B cell (primary cell): Measurements from ENCODE around the gene UBR1. TPM values are rescaled to one million over a fixed set of nuclear protein-coding genes. Genes with fewer than 3 reads are reported as not detected.
A peak's percentile ranks its signal among the peaks of the same experiment; 100 is the strongest.

Experiments
- ATAC-seq: fragments of 200-7000 bp; cut with Tn5 transposase; one replicate; pipeline ENCODE4 v1.10.0; 2021; ENCODE audit warnings: low read depth, mild to moderate bottlenecking, moderate number of reproducible peaks, moderate library complexity
- CTCF ChIA-PET: fragments of 350-600 bp; sonication (Branson Sonifier 250); formaldehyde crosslinking; loops from one replicate; lab custom pipeline; 2021; ENCODE audit warnings: antibody characterized with exemption, inconsistent platforms; lab: Charles Lee
- POLR2A ChIA-PET: fragments of 350-600 bp; sonication (Branson Sonifier 250); formaldehyde crosslinking; loops from one replicate; lab custom pipeline; 2021; ENCODE audit warnings: antibody characterized with exemption; lab: Charles Lee
- DNase-seq: peaks from one replicate; pipeline ENCODE4 v3.0.0; 2013
- H2AFZ ChIP-seq: 2 replicates; pipeline ENCODE4 v1.6.1; 2012; ENCODE audit warnings: mild to moderate bottlenecking, low read depth, low read length; ENCODE audit not compliant: insufficient read depth, poor library complexity, severe bottlenecking
- H3K27ac ChIP-seq, 2 donors: 1 replicate in 1 of 2; 2 replicates in 1 of 2; pipeline ENCODE4 v1.5.1; 2012 to 2013; ENCODE audit warnings: low read length in 2 of 2, mild to moderate bottlenecking in 2 of 2, moderate library complexity in 1 of 2
- H3K27me3 ChIP-seq, 4 experiments: fragments of 200-600 bp in 1 of 4; sonication (generic) in 1 of 4; replicated peaks in 1 of 4; 1 replicate in 2 of 4; 2 replicates in 2 of 4; pipeline versions ENCODE4 v1.6.1 to v1.7.0; 2013 to 2016; ENCODE audit warnings: low read length in 3 of 4, mild to moderate bottlenecking in 2 of 4, mixed read lengths in 1 of 4, moderate library complexity in 1 of 4; ENCODE audit not compliant: insufficient read depth in 4 of 4, control insufficient read depth in 3 of 4; ENCODE audit errors: control extremely low read depth in 1 of 4
- H3K36me3 ChIP-seq, 2 experiments: replicated peaks in 1 of 2; 1 replicate in 1 of 2; 2 replicates in 1 of 2; pipeline versions ENCODE4 v1.6.1 to v1.7.1; 2013; ENCODE audit warnings: low read length in 1 of 2; ENCODE audit not compliant: insufficient read depth in 2 of 2, control insufficient read depth in 1 of 2; ENCODE audit errors: control extremely low read depth in 1 of 2, extremely low read depth in 1 of 2
- H3K4me1 ChIP-seq, 2 donors: fragments of 200-600 bp in 1 of 2; sonication (generic) in 1 of 2; 1 replicate in 1 of 2; 2 replicates in 1 of 2; pipeline versions ENCODE4 v1.5.1 to v1.6.1; 2013 to 2017; ENCODE audit warnings: low read length in 2 of 2; ENCODE audit not compliant: control insufficient read depth in 2 of 2, insufficient read depth in 2 of 2
- H3K4me2 ChIP-seq: replicated peaks from 2 replicates; pipeline ENCODE3; 2012; ENCODE audit warnings: mild to moderate bottlenecking, low read depth, low read length; ENCODE audit not compliant: poor library complexity, severe bottlenecking
- H3K4me3 ChIP-seq, 5 experiments: fragments of 200-600 bp in 1 of 5; sonication (generic) in 1 of 5; 1 replicate in 3 of 5; 2 replicates in 2 of 5; pipeline versions ENCODE4 v1.5.1 to v1.7.0; 2011 to 2016; ENCODE audit warnings: low read length in 4 of 5, mild to moderate bottlenecking in 4 of 5, low read depth in 2 of 5, control low read depth in 1 of 5, moderate library complexity in 1 of 5; ENCODE audit not compliant: insufficient read depth in 1 of 5; ENCODE audit errors: control extremely low read depth in 1 of 5, extremely low read depth in 1 of 5
- H3K79me2 ChIP-seq: fragments of 200-600 bp; sonication (generic); one replicate; pipeline ENCODE4 v1.6.0; 2016; ENCODE audit warnings: low read length; ENCODE audit not compliant: control insufficient read depth, insufficient read depth
- H3K9ac ChIP-seq: fragments of 200-600 bp; sonication (generic); 2 replicates; pipeline ENCODE4 v1.6.1; 2017; ENCODE audit warnings: mild to moderate bottlenecking, low read length, moderate library complexity
- H3K9me3 ChIP-seq, 3 donors: one replicate each; pipeline versions ENCODE4 v1.6.1 to v1.7.1; 2013; ENCODE audit warnings: low read length in 2 of 3; ENCODE audit not compliant: control insufficient read depth in 2 of 3, insufficient read depth in 1 of 3; ENCODE audit errors: control extremely low read depth in 1 of 3
- H4K20me1 ChIP-seq: 2 replicates; pipeline ENCODE4 v1.6.0; 2012; ENCODE audit warnings: mild to moderate bottlenecking, low read length; ENCODE audit not compliant: insufficient read depth, control insufficient read depth, poor library complexity, severe bottlenecking
- H3K27ac Mint-ChIP-seq: one replicate; pipeline ENCODE4 v1.8.0; 2021; ENCODE audit warnings: mixed read lengths
- H3K27me3 Mint-ChIP-seq: one replicate; pipeline ENCODE4 v1.8.0; 2021; ENCODE audit warnings: mixed read lengths
- H3K4me1 Mint-ChIP-seq: one replicate; pipeline ENCODE4 v1.8.0; 2021; ENCODE audit warnings: mixed read lengths
- H3K4me3 Mint-ChIP-seq: one replicate; pipeline ENCODE4 v1.8.0; 2021; ENCODE audit warnings: mixed read lengths
- H3K9me3 Mint-ChIP-seq: one replicate; pipeline ENCODE4 v1.8.0; 2022; ENCODE audit warnings: mixed read lengths; ENCODE audit not compliant: insufficient read depth
- EZH2 ChIP-seq: IDR thresholded peaks from 2 replicates; pipeline ENCODE4 v1.6.1; 2012; ENCODE audit warnings: borderline replicate concordance, low read depth, mild to moderate bottlenecking, moderate library complexity, low read length; ENCODE audit not compliant: insufficient read depth, poor library complexity, severe bottlenecking
- WGBS: methylation state at CpG from one replicate; pipeline ENCODE4 v1.1.5; 2013; ENCODE audit warnings: missing lambda C conversion rate; ENCODE audit not compliant: insufficient coverage; 5-methylcytosine and 5-hydroxymethylcytosine counted together
- intact Hi-C: fragments of 100-400 bp; cut with micrococcal nuclease; formaldehyde crosslinking; loops from one replicate; pipeline ENCODE4 v1.10.0; 2022
- polyA plus RNA-seq: library from polyadenylated mRNA; depleted of rRNA; stranded (reverse); fragments of >200 nt; gene quantifications from 2 replicates; pipeline ENCODE4 v1.2.3, GENCODE V29; 2012
- total RNA-seq, 2 donors: library from RNA; stranded (reverse); fragments of 120-200 nt in 1 of 2; gene quantifications; 1 replicate in 1 of 2; 2 replicates in 1 of 2; pipeline versions ENCODE4 v1.2.3 to v1.2.4, GENCODE V29; 2013 to 2022
- TF ChIP-seq, protein P1 (sequence below): fragments of 200-600 bp; IDR thresholded peaks from one replicate; pipeline ENCODE4 v1.8.0; 2022; ENCODE audit warnings: antibody characterized with exemption, mild to moderate bottlenecking

UBR1 gene
- total and polyA plus RNA-seq, 2 donors (not counting 1 experiment from before 2014, with no cell fraction given): 9.7 to 66.7 TPM

DNA sequence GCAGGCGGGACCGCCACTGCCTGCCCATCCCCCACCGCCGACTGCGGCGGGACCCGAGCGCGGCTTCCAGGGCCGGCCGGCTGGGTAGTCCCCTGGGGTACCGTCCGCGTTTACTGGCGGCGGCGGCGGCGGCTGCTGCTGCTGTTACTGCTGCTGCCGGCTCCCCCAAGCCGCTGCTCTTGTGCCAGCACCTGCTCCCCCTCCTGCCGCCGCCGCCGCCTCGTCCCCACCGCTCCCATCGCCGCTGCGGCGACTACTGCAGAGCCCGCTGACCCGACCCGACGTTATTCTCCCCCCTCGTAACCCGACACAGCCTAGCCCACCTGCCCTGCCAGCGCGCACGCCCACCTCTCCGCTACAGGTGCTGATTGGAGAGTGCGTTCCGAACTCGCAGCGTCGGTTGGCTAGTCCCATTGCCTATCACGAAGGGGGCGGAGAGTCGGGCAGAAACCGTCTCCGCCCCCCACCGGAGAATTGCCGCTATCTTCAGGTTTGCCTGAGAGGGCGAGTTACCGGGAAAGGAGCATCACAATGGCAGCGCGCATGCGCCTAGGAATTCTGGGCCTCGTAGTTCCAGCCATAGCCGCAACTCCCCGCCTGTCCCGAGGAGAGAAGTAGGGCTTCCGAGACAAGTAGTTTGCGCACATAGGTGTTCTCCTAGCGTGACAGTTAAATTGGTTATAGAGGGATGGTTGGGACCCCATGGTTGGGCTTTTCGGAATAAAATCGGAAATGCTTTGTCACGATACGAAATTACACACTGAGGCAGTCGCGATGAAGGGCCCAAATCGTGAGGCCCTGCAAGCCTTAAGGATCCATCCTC lies 185.1 kb downstream of the UBR1 start, which contains the start of gene TTBK2:
TSS of gene TTBK2 (minus strand) at position 260 of the 823 bp plus-strand sequence. CDS start 42,161 bp downstream, outside the sequence.
- no peak for TF ChIP-seq EZH2
- TF ChIP-seq, protein P1, sequence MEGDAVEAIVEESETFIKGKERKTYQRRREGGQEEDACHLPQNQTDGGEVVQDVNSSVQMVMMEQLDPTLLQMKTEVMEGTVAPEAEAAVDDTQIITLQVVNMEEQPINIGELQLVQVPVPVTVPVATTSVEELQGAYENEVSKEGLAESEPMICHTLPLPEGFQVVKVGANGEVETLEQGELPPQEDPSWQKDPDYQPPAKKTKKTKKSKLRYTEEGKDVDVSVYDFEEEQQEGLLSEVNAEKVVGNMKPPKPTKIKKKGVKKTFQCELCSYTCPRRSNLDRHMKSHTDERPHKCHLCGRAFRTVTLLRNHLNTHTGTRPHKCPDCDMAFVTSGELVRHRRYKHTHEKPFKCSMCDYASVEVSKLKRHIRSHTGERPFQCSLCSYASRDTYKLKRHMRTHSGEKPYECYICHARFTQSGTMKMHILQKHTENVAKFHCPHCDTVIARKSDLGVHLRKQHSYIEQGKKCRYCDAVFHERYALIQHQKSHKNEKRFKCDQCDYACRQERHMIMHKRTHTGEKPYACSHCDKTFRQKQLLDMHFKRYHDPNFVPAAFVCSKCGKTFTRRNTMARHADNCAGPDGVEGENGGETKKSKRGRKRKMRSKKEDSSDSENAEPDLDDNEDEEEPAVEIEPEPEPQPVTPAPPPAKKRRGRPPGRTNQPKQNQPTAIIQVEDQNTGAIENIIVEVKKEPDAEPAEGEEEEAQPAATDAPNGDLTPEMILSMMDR: peak; percentile 16
- peaks cover 33% of the 10 kb centered on the region for H3K4me1 Mint-ChIP-seq
- H3K27ac Mint-ChIP-seq: peak within 1 kb of the TSS; percentile 92
- peaks cover 41% of the 10 kb centered on the region for H3K79me2 ChIP-seq
- peak within 1 kb of the TSS; percentile 74 for H3K4me2 ChIP-seq
- H3K27me3 ChIP-seq: no peaks in the 10 kb centered on the region
- H3K9ac ChIP-seq: peak within 1 kb of the TSS; percentile 65
- no peaks in the 10 kb centered on the region for H3K27me3 Mint-ChIP-seq
- H3K9me3 ChIP-seq: no peaks in the 10 kb centered on the region
- ChIA-PET CTCF (interaction anchor here (3.4 kb wide), 1 partner anchor 216 kb away, joined by 17 read pairs; no protein-coding TSS in a partner anchor), POLR2A (no interaction called here)
- H3K4me3 ChIP-seq: peak within 1 kb of the TSS; percentile 67 to 94 (median 73)
- H3K27ac ChIP-seq: peak within 1 kb of the TSS; percentile 41 to 46
- under 1% methylated on average over 72 of the region's 72 CpGs for WGBS
- ATAC-seq: peak; percentile 95
- peak within 1 kb of the TSS; percentile 90 for H3K4me3 Mint-ChIP-seq
- DNase-seq: peak; percentile 99
- intact Hi-C loops: loop anchor here (1.0 to 5.0 kb wide), 7 partner anchors 183 to 1688 kb away; partner anchors contain the start of genes CCNDBP1, CDAN1, CHP1 and EXD1
- H3K9me3 Mint-ChIP-seq: no peaks in the 10 kb centered on the region
- no peaks in the 10 kb centered on the region for H4K20me1 ChIP-seq
- no peaks in the 10 kb centered on the region for H3K36me3 ChIP-seq
- peaks cover 12 to 23% of the 10 kb centered on the region in 2 donors for H3K4me1 ChIP-seq
- peak within 1 kb of the TSS; percentile 86 for H2AFZ ChIP-seq
